Endothelial cell of umbilical vein (primary cell): Measurements from ENCODE around the gene GJA10. TPM values are rescaled to one million over a fixed set of nuclear protein-coding genes. Genes with fewer than 3 reads are reported as not detected.

Source experiments
- BruUV-seq: library from RNA; stranded (reverse); fragments of 400-500 nt; replicated peaks from 2 replicates; lab custom pipeline; 2021; lab: Mats Ljungman, UMichigan
- CTCF ChIA-PET: fragments of 300-600, 350-600 bp; sonication (Branson Sonifier 250); formaldehyde crosslinking; loops from one replicate; lab custom pipeline; 2021; ENCODE audit warnings: antibody characterized with exemption, inconsistent platforms; lab: Charles Lee
- POLR2A ChIA-PET: fragments of 300-600, 350-600 bp; sonication (Branson Sonifier 250); formaldehyde crosslinking; loops from one replicate; lab custom pipeline; 2021; ENCODE audit warnings: antibody characterized with exemption, inconsistent platforms; lab: Charles Lee
- DNase-seq: peaks from one replicate; pipeline ENCODE4 v3.0.0-alpha.2; 2011; ENCODE audit warnings: low read depth, low spot score
- FAIRE-seq: peaks from 2 replicates; lab custom pipeline; 2011; peaks lifted over from hg19 to GRCh38; lab: Jason Lieb, UNC
- H2AFZ ChIP-seq: 2 replicates; pipeline ENCODE4 v1.6.0; 2012; ENCODE audit warnings: low read depth, low read length, control low read depth, inconsistent platforms
- H3K27ac ChIP-seq: 2 replicates; pipeline ENCODE4 v1.5.1; 2011; ENCODE audit warnings: low read depth, mild to moderate bottlenecking, control low read depth, low read length, moderate library complexity; ENCODE audit not compliant: insufficient read depth
- H3K27me3 ChIP-seq, 2 experiments: 2 replicates each; pipeline versions ENCODE4 v1.6.0 to v1.6.1; 2011; ENCODE audit warnings: low read length in 2 of 2, mixed read lengths in 1 of 2; ENCODE audit not compliant: control insufficient read depth in 2 of 2, insufficient read depth in 2 of 2
- H3K36me3 ChIP-seq, 2 experiments: 2 replicates in 1 of 2; 3 replicates in 1 of 2; pipeline ENCODE4 v1.5.1; 2011; ENCODE audit warnings: low read length in 2 of 2, mild to moderate bottlenecking in 1 of 2, moderate library complexity in 1 of 2; ENCODE audit not compliant: control insufficient read depth in 2 of 2, insufficient read depth in 2 of 2; ENCODE audit errors: extremely low read depth in 1 of 2
- H3K4me1 ChIP-seq: 3 replicates; pipeline ENCODE4 v1.5.1; 2011; ENCODE audit warnings: mild to moderate bottlenecking, low read length; ENCODE audit not compliant: control insufficient read depth, insufficient read depth; ENCODE audit errors: extremely low read depth
- H3K4me2 ChIP-seq: 2 replicates; pipeline ENCODE4 v1.6.1; 2011; ENCODE audit warnings: low read length, control low read depth, mixed read lengths; ENCODE audit not compliant: insufficient read depth
- H3K4me3 ChIP-seq, 3 experiments: fragments of 200-600 bp in 1 of 3; sonication (generic), shearing (Covaris generic) in 1 of 3; replicated peaks in 1 of 3; 2 replicates each; pipeline ENCODE4 v1.5.1; 2011 to 2016; ENCODE audit warnings: control low read depth in 3 of 3, low read length in 3 of 3, mild to moderate bottlenecking in 2 of 3, inconsistent platforms in 1 of 3, low read depth in 1 of 3, moderate library complexity in 1 of 3; ENCODE audit not compliant: insufficient read depth in 1 of 3
- H3K79me2 ChIP-seq: 2 replicates; pipeline ENCODE4 v1.6.0; 2012; ENCODE audit warnings: low read length, inconsistent platforms; ENCODE audit not compliant: control insufficient read depth, insufficient read depth
- H3K9ac ChIP-seq: replicated peaks from 2 replicates; pipeline ENCODE3; 2011; ENCODE audit warnings: low read length, control low read depth; ENCODE audit not compliant: insufficient read depth; ENCODE audit errors: extremely low read depth
- H3K9me1 ChIP-seq: replicated peaks from 3 replicates; pipeline ENCODE4 v1.6.0; 2011; ENCODE audit warnings: mild to moderate bottlenecking, low read length; ENCODE audit not compliant: control insufficient read depth, insufficient read depth; ENCODE audit errors: extremely low read depth
- H3K9me3 ChIP-seq: replicated peaks from 2 replicates; pipeline ENCODE4 v1.5.1; 2012; ENCODE audit warnings: low read length, inconsistent platforms; ENCODE audit not compliant: control insufficient read depth, insufficient read depth
- H4K20me1 ChIP-seq: replicated peaks from 2 replicates; pipeline ENCODE3; 2011; ENCODE audit warnings: mild to moderate bottlenecking, low read length; ENCODE audit not compliant: control insufficient read depth, insufficient read depth; ENCODE audit errors: extremely low read depth
- MYC ChIP-seq: IDR thresholded peaks from one replicate; pipeline ENCODE4 v1.6.1; 2011; ENCODE audit warnings: mild to moderate bottlenecking, low read depth, low read length
- POLR2AphosphoS5 ChIP-seq: IDR thresholded peaks from 2 replicates; pipeline ENCODE4 v1.6.1; 2012; ENCODE audit warnings: low read depth, mild to moderate bottlenecking, control low read depth, low read length, moderate library complexity; ENCODE audit not compliant: insufficient read depth
- dilution Hi-C: fragments of 300-500 bp; cut with MboI; formaldehyde crosslinking; loops from one replicate; pipeline ENCODE4 v1.15.0; 2019; ENCODE audit warnings: low sequenced_read_pairs; ENCODE audit not compliant: extremely low pct_ligation_motif_present
- intact Hi-C: fragments of 100-400 bp; cut with micrococcal nuclease; formaldehyde crosslinking; loops from one replicate; pipeline ENCODE4 v1.10.0; 2022
- polyA plus RNA-seq, 4 experiments: library from polyadenylated mRNA; depleted of rRNA in 3 of 4; stranded (reverse) in 3 of 4; unstranded in 1 of 4; fragments of >200 nt; gene quantifications; 2 replicates each; pipeline versions ENCODE4 v1.2.1 to v1.2.3, GENCODE V29; 2011 to 2012; ENCODE audit warnings: missing spikeins in 1 of 4
- total RNA-seq: library from RNA; stranded (reverse); gene quantifications from 2 replicates; pipeline ENCODE4 v1.2.3, GENCODE V29; 2021
- TF ChIP-seq, protein P1 (sequence below): IDR thresholded peaks from 2 replicates; pipeline ENCODE4 v1.6.1; 2011; ENCODE audit not compliant: insufficient read depth, insufficient read length
- TF ChIP-seq, protein P2 (sequence below), 2 donors: IDR thresholded peaks; 1 replicate in 1 of 2; 2 replicates in 1 of 2; pipeline ENCODE4 v1.5.1; 2011; ENCODE audit warnings: low read length in 2 of 2, mild to moderate bottlenecking in 2 of 2, moderate library complexity in 2 of 2, control low read depth in 1 of 2, inconsistent platforms in 1 of 2, low read depth in 1 of 2; ENCODE audit not compliant: insufficient read depth in 1 of 2; ENCODE audit errors: extremely low read depth in 1 of 2

Gene GJA10
- total and polyA plus RNA-seq, 2 donors (not counting 3 experiments of a cell fraction or from before 2014, with no cell fraction given): not detected

DNA sequence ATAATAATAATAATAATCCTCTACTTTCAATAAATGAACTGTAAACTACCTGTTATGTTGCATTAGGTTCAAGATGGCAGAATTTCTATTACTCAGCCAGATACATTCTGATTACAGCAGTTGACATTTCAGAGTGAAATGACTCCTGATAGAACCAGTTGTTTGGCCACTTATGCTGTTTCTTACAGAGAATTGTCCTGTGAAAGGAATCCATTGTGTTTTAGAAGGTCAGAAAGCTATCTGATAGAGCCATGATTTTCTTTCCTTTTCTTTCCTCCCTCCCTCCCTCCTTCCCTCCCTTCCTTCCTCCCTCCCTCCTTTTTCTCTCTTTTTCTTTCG lies 16.6 kb downstream of the GJA10 start:
- Histone ChIP-seq H3K36me3 (no peaks in the 10 kb centered on the region), H3K27ac (no peak overlapping the region), H3K27me3 (peaks cover 6% of the 10 kb centered on the region in 2 experiments), H3K9ac (no peak overlapping the region), H3K4me2 (no peak overlapping the region), H3K9me3 (no peaks in the 10 kb centered on the region), H4K20me1 (no peaks in the 10 kb centered on the region), H3K4me3 (no peak overlapping the region), H3K4me1 (no peaks in the 10 kb centered on the region), H2AFZ (no peak overlapping the region), H3K9me1 (no peaks in the 10 kb centered on the region), H3K79me2 (no peaks in the 10 kb centered on the region)
- dilution Hi-C loops: no loop called here
- no peak for FAIRE-seq
- ChIA-PET CTCF (no interaction called here), POLR2A (no interaction called here)
- DNase-seq: no peak
- TF ChIP-seq MYC: no peak
- no peak for TF ChIP-seq POLR2AphosphoS5
- TF ChIP-seq, protein P1, sequence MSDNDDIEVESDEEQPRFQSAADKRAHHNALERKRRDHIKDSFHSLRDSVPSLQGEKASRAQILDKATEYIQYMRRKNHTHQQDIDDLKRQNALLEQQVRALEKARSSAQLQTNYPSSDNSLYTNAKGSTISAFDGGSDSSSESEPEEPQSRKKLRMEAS: no peak
- TF ChIP-seq, protein P2, sequence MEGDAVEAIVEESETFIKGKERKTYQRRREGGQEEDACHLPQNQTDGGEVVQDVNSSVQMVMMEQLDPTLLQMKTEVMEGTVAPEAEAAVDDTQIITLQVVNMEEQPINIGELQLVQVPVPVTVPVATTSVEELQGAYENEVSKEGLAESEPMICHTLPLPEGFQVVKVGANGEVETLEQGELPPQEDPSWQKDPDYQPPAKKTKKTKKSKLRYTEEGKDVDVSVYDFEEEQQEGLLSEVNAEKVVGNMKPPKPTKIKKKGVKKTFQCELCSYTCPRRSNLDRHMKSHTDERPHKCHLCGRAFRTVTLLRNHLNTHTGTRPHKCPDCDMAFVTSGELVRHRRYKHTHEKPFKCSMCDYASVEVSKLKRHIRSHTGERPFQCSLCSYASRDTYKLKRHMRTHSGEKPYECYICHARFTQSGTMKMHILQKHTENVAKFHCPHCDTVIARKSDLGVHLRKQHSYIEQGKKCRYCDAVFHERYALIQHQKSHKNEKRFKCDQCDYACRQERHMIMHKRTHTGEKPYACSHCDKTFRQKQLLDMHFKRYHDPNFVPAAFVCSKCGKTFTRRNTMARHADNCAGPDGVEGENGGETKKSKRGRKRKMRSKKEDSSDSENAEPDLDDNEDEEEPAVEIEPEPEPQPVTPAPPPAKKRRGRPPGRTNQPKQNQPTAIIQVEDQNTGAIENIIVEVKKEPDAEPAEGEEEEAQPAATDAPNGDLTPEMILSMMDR (IDR thresholded peaks at IDR 0.05; ENCODE audit: extremely low read depth in 1 of 2, insufficient read depth in 1 of 2, low read depth in 1 of 2, low read length in 2 of 2): no peak
- BruUV-seq: no TSS peak
- intact Hi-C loops: no loop called here
